CD14-positive monocyte (primary cell): Measurements from ENCODE around the gene CDH23. TPM values are rescaled to one million over a fixed set of nuclear protein-coding genes. Genes with fewer than 3 reads are reported as not detected.

Experiments
- DNase-seq, 3 donors: peaks; one replicate each; pipeline ENCODE4 v3.0.0-alpha.2; 2011 to 2022
- H2AFZ ChIP-seq: 2 replicates; pipeline ENCODE4 v1.6.0; 2012; ENCODE audit warnings: mild to moderate bottlenecking, low read depth, low read length, inconsistent platforms; ENCODE audit not compliant: insufficient read depth, poor library complexity, severe bottlenecking
- H3K27ac ChIP-seq, 2 donors: 1 replicate in 1 of 2; 2 replicates in 1 of 2; pipeline ENCODE4 v1.5.1; 2012 to 2013; ENCODE audit warnings: low read length in 2 of 2, control low read depth in 1 of 2, inconsistent platforms in 1 of 2, low read depth in 1 of 2, mild to moderate bottlenecking in 1 of 2
- H3K27me3 ChIP-seq, 2 donors: one replicate each; pipeline versions ENCODE4 v1.6.0 to v1.6.1; 2011 to 2013; ENCODE audit warnings: low read length in 2 of 2; ENCODE audit not compliant: control insufficient read depth in 2 of 2, insufficient read depth in 2 of 2
- H3K36me3 ChIP-seq, 2 donors: replicated peaks in 1 of 2; 1 replicate in 1 of 2; 2 replicates in 1 of 2; pipeline versions ENCODE4 v1.5.1 to v1.6.1; 2012 to 2013; ENCODE audit warnings: low read length in 2 of 2, control low read depth in 1 of 2, inconsistent platforms in 1 of 2, mild to moderate bottlenecking in 1 of 2; ENCODE audit not compliant: insufficient read depth in 2 of 2, control insufficient read depth in 1 of 2
- H3K4me1 ChIP-seq, 2 donors: 1 replicate in 1 of 2; 2 replicates in 1 of 2; pipeline versions ENCODE4 v1.5.1 to v1.6.1; 2012 to 2013; ENCODE audit warnings: low read length in 2 of 2, control low read depth in 1 of 2, inconsistent platforms in 1 of 2, mild to moderate bottlenecking in 1 of 2, moderate library complexity in 1 of 2; ENCODE audit not compliant: insufficient read depth in 2 of 2, control insufficient read depth in 1 of 2
- H3K4me2 ChIP-seq: replicated peaks from 2 replicates; pipeline ENCODE3; 2012; ENCODE audit warnings: low read length, moderate library complexity, mild to moderate bottlenecking; ENCODE audit not compliant: poor library complexity, severe bottlenecking; ENCODE audit errors: extremely low read depth
- H3K4me3 ChIP-seq, 3 experiments: fragments of 200-600 bp in 1 of 3; sonication (generic) in 1 of 3; replicated peaks in 1 of 3; 1 replicate in 2 of 3; 2 replicates in 1 of 3; pipeline ENCODE4 v1.5.1; 2011 to 2013; ENCODE audit warnings: low read length in 3 of 3, mild to moderate bottlenecking in 3 of 3, control low read depth in 2 of 3, low read depth in 2 of 3, inconsistent platforms in 1 of 3, moderate library complexity in 1 of 3
- H3K79me2 ChIP-seq: 2 replicates; pipeline ENCODE4 v1.6.0; 2012; ENCODE audit warnings: mild to moderate bottlenecking, control low read depth, inconsistent platforms, low read length, moderate library complexity; ENCODE audit not compliant: insufficient read depth
- H3K9ac ChIP-seq: 2 replicates; pipeline ENCODE4 v1.6.0; 2017; ENCODE audit warnings: low read length, mild to moderate bottlenecking; ENCODE audit not compliant: insufficient read depth, poor library complexity, severe bottlenecking
- H3K9me3 ChIP-seq, 2 donors: replicated peaks in 1 of 2; 1 replicate in 1 of 2; 2 replicates in 1 of 2; pipeline versions ENCODE4 v1.5.1 to v1.6.1; 2012 to 2013; ENCODE audit warnings: low read length in 2 of 2, control low read depth in 1 of 2; ENCODE audit not compliant: control insufficient read depth in 1 of 2, insufficient read depth in 1 of 2
- H4K20me1 ChIP-seq: 2 replicates; pipeline ENCODE4 v1.6.0; 2012; ENCODE audit warnings: mild to moderate bottlenecking, low read length, control low read depth, moderate library complexity; ENCODE audit not compliant: insufficient read depth
- H3K27ac Mint-ChIP-seq, 7 donors: one replicate each; pipeline ENCODE4 v1.8.0; 2020; ENCODE audit warnings: mild to moderate bottlenecking in 7 of 7, mixed read lengths in 7 of 7, moderate library complexity in 6 of 7, inconsistent platforms in 2 of 7
- H3K27me3 Mint-ChIP-seq, 3 donors: one replicate each; pipeline ENCODE4 v1.8.0; 2021 to 2022; ENCODE audit warnings: low read depth in 3 of 3, mild to moderate bottlenecking in 3 of 3, mixed read lengths in 3 of 3, moderate library complexity in 3 of 3, inconsistent platforms in 1 of 3
- H3K36me3 Mint-ChIP-seq, 2 donors: one replicate each; pipeline ENCODE4 v1.8.0; 2020; ENCODE audit warnings: mixed read lengths in 2 of 2, inconsistent platforms in 1 of 2, mild to moderate bottlenecking in 1 of 2
- H3K4me1 Mint-ChIP-seq: one replicate; pipeline ENCODE4 v1.8.0; 2020; ENCODE audit warnings: mild to moderate bottlenecking, mixed read lengths
- H3K4me3 Mint-ChIP-seq, 2 donors: one replicate each; pipeline ENCODE4 v1.8.0; 2020; ENCODE audit warnings: mild to moderate bottlenecking in 2 of 2, mixed read lengths in 2 of 2, moderate library complexity in 1 of 2
- H3K9me3 Mint-ChIP-seq, 7 donors: one replicate each; pipeline ENCODE4 v1.8.0; 2020 to 2022; ENCODE audit warnings: mixed read lengths in 7 of 7, mild to moderate bottlenecking in 6 of 7, moderate library complexity in 6 of 7, inconsistent platforms in 2 of 7
- CTCF ChIP-seq: fragments of 200-600 bp; IDR thresholded peaks from one replicate; pipeline ENCODE4 v1.8.0; 2022; ENCODE audit warnings: antibody characterized with exemption, mild to moderate bottlenecking
- WGBS: methylation state at CpG from one replicate; pipeline ENCODE4 v1.1.5; 2013; ENCODE audit warnings: missing lambda C conversion rate; ENCODE audit not compliant: insufficient coverage; 5-methylcytosine and 5-hydroxymethylcytosine counted together
- intact Hi-C, 2 donors: fragments of 100-400 bp; cut with micrococcal nuclease; formaldehyde crosslinking; loops; one replicate each; pipeline versions ENCODE4 v1.15.0 to v1.15.1; 2023
- polyA plus RNA-seq, 3 donors: library from polyadenylated mRNA; depleted of rRNA in 1 of 3; unstranded in 2 of 3; stranded (reverse) in 1 of 3; fragments of 300-500 nt in 2 of 3; fragments of >200 nt in 1 of 3; fragmentation: Illumina TruSeq in 2 of 3; gene quantifications; 1 replicate in 2 of 3; 2 replicates in 1 of 3; pipeline ENCODE4 v1.2.3, GENCODE V29; 2012 to 2021

CDH23 gene
- polyA plus RNA-seq, 3 donors, result 8.2 to 36.2 (median 10.5) TPM

- Histone ChIP-seq H3K27me3 (no peaks in the 10 kb centered on the region), H3K79me2 (no peaks in the 10 kb centered on the region), H3K36me3 (no peaks in the 10 kb centered on the region), H3K9ac (peak overlapping the region; percentile 69), H4K20me1 (no peaks in the 10 kb centered on the region), H3K4me1 (peaks cover 44 to 69% of the 10 kb centered on the region in 2 donors), H2AFZ (peak overlapping the region; percentile 76), H3K4me3 (peak overlapping the region; percentile 24 to 73 (median 50)), H3K4me2 (peak overlapping the region; percentile 82), H3K27ac (peak overlapping the region; percentile 85 to 90), H3K9me3 (peaks cover 0 to 13% of the 10 kb centered on the region in 2 donors)
- Mint-ChIP-seq H3K4me1 (peaks cover 69% of the 10 kb centered on the region), H3K36me3 (peaks cover 7 to 23% of the 10 kb centered on the region in 2 donors), H3K27me3 (peaks cover 1 to 3% (median 2%) of the 10 kb centered on the region in 3 donors), H3K4me3 (peak overlapping the region; percentile 72 to 88), H3K9me3 (peaks cover 0 to 19% (median 11%) of the 10 kb centered on the region in 7 donors), H3K27ac (peak overlapping the region; percentile 88 to 98 (median 96))
- DNase-seq, result peak in 2 of 3 donors; percentile 7 to 24
- TF ChIP-seq CTCF, result no peak
- intact Hi-C loops, result loop anchor here in 1 of 2 donors (5.0 kb wide), 1 partner anchor 53 kb away; no protein-coding TSS in a partner anchor
- WGBS, result 35% methylated on average over 13 of the region's 24 CpGs
Observed at GRCh38 chr10:71638822-71639719, 242.4 kb downstream of the CDH23 start.

GRCh38 chr10:71640607-71641006, 243.9 kb downstream of the CDH23 start:
- intact Hi-C loops, result no loop called here

More at GRCh38 chr10:71640607-71641006, 243.9 kb downstream of the CDH23 start:
- H3K4me1 Mint-ChIP-seq, result peaks cover 61% of the 10 kb centered on the region
- no peak for TF ChIP-seq CTCF
- H2AFZ ChIP-seq, result no peak overlapping the region
- peaks cover 2 to 3% (median 3%) of the 10 kb centered on the region in 3 donors for H3K27me3 Mint-ChIP-seq
- H3K9ac ChIP-seq, result no peak overlapping the region
- H3K36me3 Mint-ChIP-seq, result peaks cover 4 to 13% of the 10 kb centered on the region in 2 donors
- no peak overlapping the region for H3K4me3 ChIP-seq
- H3K4me1 ChIP-seq, result peaks cover 44 to 64% of the 10 kb centered on the region in 2 donors
- no peak overlapping the region for H3K4me2 ChIP-seq
- H3K27ac ChIP-seq, result no peak overlapping the region
- H3K4me3 Mint-ChIP-seq, result no peak overlapping the region
- H4K20me1 ChIP-seq, result no peaks in the 10 kb centered on the region
- peaks cover 0 to 4% (median 3%) of the 10 kb centered on the region in 7 donors for H3K9me3 Mint-ChIP-seq
- no peak for DNase-seq
- H3K27me3 ChIP-seq, result no peaks in the 10 kb centered on the region
- H3K9me3 ChIP-seq, result peaks cover 0 to 3% of the 10 kb centered on the region in 2 donors
- H3K79me2 ChIP-seq, result no peaks in the 10 kb centered on the region
- 88% methylated on average over 6 of the region's 9 CpGs for WGBS
- peak overlapping the region in 1 of 7 donors; percentile 6 for H3K27ac Mint-ChIP-seq
- no peaks in the 10 kb centered on the region for H3K36me3 ChIP-seq
